ENCODE data around the gene LENG8.
A peak's percentile ranks its signal among the peaks of the same experiment; 100 is the strongest.

LENG8 gene

DNA sequence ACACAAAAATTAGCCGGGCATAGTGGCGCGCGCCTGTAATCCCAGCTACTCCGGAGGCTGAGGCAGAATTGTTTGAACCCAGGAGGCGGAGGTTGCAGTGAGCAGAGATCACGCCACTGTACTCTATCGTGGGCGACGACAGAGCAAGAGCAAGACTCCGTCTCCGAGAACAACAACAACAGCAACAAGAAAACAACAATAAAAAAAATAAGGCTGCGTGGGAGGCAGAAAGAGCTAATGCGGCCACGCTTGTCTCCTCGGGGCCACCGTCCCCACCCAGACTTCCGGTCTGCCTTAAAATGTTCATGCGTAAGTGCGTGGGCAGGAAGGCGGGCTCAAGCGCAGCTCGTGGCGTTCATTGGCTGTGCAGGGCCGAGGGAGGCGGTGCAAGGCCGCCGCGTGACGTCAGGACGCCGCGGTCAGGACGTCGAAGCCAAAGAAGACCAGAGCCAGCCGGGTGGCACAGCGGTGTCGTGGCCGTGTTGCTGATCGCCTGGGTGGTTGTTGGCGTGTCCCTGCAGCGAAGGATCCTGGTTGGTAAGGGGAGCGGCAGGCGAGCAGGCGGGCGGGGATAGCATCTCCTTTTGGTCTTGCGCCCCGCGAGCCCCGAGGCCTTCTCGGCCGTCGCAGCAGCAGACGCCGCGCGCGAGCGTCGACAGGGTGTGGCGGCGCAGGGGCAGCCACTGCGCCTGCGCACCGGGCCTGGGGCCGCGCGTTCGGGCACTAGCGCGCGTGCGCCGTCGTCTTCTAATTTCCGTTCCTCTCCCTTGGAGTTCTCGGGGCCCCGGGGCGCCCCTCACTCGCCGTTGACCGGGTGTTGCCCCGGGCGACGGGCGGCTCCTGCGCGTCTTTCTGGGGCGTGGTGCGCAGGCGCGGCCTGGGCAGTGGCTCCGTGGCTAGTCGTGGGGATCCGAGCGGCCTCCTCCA, at the start of gene LENG8:
LENG8 (plus strand) TSS at position 426 of the 927 bp plus-strand sequence. CDS start 2,146 bp downstream, outside the sequence.
- DNase-seq (ENCODE audit: low read depth in 2 of 2): peak; percentile 93 to 94

DNA sequence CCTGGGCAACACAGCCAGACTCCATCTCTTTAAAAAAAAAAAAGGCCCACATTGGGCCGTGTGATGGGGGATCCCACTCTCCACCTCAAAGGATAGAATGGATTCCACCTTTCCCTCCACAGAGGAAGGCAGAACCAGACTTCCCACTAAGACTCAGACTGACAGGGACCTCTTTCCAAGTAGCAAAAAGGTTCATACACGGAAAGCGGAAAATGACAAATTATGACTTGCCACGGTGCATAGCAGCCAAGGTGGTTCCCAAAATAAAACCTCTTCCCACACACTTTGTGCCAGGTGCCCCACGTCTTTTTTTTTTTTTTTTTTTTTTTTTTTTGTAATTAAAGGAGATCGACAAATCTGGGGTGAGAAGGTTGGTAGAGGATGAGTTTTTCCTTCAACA, 48.1 kb upstream of the LENG8 start:
- DNase-seq (ENCODE audit: low read depth in 2 of 2): no peak

DNA sequence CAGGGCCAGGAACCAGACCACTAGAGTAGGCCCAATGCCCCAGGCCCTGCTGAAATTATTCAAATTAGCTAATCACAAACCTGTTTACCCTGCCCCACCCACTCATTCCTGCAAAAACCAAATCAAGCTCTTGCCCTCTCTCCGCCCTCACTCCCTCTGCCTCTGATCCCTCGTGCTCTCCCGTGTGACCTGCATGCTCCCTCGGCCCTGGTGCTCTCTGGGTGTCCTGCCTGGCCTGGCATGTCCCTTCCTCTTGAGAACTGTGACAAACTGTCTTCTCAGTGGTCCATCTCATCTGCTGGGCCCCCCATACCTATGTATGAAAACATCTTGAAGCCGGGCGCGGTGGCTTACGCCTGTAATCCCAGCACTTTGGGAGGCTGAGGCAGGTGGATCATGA, 45.9 kb upstream of the LENG8 start:
- DNase-seq (ENCODE audit: low read depth in 2 of 2): no peak

DNA sequence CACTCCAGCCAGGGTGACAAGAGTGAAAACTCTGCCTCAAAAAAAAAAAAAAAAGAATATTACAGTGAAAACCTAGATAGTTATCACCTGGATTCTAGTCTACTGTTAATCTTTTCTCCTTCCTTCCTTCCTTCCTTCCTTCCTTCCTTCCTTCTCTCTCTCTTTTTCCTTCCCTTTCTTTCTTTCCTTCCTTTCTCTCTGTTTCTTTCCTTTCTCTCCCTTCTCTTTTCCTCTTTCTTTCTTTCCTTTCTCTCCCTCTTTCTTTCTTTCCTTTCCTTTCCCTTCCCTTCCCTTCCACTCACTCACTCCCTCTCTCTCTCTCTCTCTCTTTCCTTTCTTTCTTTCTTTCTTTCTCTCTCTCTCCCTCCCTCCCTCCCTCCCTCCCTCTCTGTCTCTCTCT, 43.4 kb upstream of the LENG8 start:
- no peak for DNase-seq (ENCODE audit: low read depth in 2 of 2)

DNA sequence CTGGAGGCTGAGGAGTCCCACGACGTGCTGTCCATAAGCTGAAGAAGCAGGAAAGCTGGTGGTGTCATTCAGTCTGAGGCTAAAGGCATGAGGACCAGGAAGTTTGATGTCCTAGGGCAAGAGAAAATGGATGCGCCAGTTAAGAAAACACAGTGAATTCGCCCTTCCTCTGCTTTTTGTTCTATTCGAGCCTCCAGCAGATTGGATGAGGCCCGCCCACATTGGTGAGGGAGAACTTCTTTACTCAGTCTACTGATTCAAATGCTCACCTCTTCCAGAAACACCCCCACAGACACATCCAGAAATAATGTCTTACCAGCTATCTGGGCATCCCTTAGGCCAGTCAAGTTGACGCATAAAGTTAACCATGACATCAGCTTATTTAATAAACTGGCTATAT, 41.2 kb upstream of the LENG8 start:
- no peak for DNase-seq (ENCODE audit: low read depth in 2 of 2)

DNA sequence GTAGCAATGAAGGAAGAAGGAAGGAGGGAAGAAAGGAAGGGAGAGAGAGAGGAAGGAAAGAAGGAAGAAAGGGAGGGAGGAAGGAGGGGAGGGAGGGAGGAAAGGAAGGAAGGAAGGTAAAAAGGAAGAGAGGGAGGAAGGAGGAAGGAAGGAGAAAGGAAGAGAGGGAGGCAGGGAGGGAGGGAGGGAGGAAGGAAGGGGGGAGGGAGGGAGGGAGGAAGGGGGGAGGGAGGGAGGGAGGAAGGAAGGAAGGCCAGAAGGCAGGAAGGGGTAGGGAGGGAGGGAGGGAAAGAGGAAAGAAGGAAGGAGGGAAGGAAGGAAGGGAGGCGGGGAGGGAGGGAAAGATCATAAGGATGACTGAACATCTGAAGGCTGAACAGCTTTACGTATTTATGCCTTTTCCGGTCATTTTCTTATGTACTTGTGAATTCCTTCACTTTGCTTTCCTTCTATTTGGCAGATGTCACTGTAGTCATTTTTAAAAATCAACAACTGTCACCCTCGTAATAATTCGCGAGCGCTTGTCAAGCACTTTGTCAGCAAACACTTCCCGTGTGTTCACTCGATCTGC, 40.5 kb upstream of the LENG8 start:
- DNase-seq (ENCODE audit: low read depth in 2 of 2): no peak

DNA sequence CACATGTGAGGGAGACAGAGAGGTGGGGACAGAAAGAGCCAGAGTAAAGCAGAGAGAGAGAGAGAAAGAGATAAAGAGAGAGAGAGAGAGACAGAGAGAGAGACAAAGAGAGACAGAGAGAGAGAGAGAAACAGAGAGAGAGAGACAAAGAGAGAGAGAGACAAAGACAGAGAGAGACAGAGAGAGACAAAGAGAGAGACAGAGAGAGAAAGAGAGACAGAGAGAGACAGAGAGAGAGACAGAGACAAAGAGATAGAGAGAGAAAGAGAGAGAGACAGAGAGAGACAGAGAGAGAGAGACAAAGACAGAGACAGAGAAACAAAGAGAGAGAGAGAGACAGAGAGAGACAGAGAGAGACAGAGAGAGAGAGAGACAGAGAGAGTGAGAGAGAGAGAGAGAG, 38.0 kb upstream of the LENG8 start:
- DNase-seq (ENCODE audit: low read depth in 2 of 2): no peak

DNA sequence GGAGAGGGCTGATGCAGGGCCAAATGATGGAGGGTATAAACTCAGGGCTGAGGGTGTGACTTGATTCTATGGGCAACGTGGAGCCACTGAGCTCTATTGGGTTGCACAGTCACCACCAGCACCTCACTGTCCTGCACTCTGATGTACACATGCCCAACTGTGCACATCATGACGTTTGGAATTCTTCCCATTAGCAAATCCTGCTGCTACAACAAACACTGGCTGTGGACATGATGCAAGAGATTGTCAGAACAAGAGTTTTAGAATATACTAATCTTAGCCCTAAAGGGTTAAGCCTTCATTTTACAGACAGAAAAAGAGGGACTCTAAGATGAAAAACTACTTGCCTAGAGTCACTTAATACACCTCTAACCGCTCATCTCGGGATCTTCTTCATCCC, 36.1 kb upstream of the LENG8 start:
- DNase-seq (ENCODE audit: low read depth in 2 of 2): no peak

DNA sequence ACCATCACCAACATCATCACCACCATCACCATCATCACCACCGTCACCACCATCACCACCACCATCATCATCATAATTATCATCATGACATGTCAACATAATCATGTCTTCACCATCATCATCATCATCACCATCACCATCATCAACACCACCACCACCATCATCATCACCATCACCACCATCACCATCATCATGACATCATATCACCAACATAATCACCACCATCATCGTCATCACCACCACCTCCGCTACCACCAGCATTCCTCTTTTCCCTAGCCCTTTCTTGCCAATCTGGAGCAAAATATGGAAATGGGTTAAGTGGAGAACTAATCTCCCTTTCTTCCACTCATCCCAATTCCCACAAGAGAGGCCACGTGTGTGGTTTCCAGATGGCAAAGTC, 34.8 kb upstream of the LENG8 start:
- no peak for DNase-seq (ENCODE audit: low read depth in 2 of 2)

DNA sequence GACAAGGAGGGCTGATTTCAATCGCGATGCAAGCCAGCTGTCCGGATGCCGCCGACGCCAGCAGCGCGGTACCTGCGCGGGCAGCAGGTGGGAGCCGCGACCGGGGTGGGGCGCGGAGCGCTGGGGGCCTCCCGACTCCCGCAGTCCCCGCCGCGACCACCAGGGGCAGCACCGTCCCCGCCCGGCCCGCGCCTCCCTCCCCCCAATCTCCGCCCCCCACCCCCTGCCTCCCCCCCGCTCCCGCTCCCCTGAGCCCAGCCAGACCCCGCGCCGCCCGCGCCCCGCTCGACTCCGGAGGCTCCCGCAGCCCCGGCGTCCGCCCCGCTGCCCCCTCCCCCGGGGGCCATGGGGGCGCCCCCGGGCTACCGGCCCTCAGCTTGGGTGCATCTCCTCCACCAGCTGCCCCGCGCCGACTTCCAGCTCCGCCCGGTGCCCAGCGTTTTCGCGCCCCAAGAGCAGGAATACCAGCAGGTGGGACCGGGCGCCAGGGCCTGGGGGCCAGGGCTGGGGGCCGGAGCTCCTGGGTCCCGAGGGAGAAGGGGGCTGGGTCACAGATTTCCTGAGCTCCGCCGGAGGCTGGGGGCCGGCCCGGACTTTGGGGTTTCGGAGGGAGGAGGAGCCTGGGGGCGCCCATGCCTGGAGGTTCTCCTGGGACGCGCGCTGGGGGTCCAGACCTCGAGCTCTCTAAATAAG, 33.6 kb upstream of the LENG8 start, which contains the start of gene TTYH1:
TTYH1 (plus strand) TSS at position 257 of the 693 bp plus-strand sequence; CDS start at position 346, 89 bp downstream.
- peak; percentile 21 to 44 for DNase-seq (ENCODE audit: low read depth in 2 of 2)

DNA sequence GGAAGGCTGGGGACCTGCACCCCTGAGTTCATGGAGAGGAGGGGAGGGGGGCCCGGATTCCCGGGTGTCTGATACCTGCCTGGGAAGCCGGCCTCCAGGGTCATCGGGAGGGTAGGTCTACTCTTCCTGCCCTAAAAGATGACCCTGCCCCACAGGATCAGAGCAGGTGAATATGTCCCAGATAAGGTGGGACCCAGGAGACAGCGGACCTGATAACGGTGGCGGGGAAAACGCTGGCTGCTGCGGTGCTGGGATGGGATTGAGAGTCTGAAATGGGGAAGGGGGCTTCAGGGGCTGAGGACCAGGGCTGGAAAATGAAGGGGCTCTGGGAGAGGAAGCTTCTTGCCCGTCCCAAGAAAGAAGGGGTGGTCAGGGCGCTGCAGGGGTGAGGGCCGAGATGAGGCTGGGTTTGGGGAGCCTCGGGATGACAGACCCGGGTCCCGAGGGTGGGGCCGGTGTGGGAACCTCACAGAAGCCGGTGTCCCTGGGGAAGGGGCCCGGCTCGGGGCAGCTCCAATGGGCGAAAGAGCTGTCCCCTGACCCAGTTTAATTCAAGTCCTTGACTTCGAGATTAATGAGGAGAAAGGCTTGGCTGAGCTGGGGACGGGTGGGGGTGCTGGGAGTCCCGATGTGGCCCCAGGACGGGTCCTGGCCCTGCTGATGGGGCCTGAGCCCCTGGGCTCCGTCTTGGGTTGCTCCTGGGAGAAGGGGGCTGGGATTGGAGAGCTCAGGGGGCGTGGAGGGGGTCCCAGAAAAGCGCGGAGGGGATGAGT, 32.9 kb upstream of the LENG8 start:
- no peak for DNase-seq (ENCODE audit: low read depth in 2 of 2)

DNA sequence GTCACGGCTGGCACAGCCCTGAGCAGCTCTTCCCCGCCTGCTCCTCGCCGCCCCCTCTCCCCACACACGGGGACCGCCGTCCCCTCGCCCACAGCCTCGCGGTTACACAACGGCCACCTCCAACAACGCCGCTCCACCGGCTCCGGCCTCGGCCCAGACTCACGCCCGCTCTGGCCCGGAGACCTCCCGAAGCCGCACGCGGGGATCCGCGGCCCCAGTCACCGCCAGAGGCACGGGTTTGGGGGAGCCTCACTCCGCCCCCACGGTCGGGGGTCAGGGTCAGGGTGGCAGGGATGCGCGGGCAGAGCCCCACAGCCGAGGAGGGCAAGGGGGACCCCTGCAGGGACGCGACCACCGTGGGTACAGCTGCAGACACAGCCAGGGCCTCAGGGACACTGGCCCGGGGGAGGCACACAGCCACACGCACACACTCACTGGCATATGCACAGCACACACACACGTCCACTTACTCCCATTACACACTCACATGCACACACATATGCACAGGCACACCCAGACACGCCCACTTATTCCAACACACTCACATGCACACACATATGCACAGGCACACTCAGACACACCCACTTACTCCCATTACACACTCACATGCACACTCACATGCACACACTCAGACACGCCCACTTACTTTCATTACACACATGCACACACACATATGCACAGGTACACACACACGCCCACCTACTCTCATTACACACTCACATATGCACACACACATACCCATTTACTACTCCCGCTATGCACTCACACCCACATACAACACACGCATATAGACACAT, 32.1 kb upstream of the LENG8 start:
- DNase-seq (ENCODE audit: low read depth in 2 of 2): no peak

DNA sequence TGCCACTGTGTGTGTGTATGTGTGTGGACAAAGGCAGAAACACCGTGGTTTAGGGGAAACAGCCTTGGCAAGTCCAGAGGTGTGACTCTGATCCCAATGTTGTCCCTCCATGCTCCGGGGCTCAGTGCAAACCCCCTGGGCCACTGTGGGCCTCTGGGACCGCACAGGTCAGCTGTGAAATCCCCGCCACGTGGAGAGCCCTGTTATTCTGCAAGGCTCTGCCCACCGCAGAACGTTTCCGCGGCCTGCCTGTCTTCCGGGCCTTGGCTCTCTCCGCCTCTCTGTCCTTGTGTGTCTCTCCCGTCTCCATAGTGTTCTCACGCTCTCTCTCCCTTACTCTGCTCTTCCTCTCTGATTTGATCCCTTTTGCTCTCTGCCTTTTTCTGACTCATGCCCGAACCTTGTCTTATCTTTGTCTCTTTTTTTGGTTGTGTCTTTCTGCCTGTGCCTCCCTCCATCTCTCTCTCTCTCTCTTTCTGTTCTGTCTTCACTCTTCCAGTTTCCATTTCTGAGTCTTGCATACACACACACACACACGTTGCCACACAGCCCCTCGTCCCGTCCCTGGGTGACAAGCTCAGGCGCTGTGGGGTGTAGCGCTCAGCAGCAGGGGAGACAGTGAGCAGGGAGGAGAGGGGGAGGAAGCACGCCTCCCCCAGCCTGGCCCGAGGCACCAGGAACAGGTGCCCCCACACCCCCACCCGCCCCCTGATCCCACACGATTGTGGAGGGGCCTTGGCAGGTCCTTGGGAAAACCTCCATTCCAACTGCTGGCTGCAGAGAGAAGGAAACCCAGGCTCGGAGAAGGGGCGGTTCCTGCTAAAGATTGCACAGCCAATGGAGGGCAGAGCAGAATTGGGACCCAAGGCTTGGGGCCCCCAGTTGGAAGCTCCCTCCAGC, 30.7 kb upstream of the LENG8 start:
- DNase-seq (ENCODE audit: low read depth in 2 of 2): no peak

DNA sequence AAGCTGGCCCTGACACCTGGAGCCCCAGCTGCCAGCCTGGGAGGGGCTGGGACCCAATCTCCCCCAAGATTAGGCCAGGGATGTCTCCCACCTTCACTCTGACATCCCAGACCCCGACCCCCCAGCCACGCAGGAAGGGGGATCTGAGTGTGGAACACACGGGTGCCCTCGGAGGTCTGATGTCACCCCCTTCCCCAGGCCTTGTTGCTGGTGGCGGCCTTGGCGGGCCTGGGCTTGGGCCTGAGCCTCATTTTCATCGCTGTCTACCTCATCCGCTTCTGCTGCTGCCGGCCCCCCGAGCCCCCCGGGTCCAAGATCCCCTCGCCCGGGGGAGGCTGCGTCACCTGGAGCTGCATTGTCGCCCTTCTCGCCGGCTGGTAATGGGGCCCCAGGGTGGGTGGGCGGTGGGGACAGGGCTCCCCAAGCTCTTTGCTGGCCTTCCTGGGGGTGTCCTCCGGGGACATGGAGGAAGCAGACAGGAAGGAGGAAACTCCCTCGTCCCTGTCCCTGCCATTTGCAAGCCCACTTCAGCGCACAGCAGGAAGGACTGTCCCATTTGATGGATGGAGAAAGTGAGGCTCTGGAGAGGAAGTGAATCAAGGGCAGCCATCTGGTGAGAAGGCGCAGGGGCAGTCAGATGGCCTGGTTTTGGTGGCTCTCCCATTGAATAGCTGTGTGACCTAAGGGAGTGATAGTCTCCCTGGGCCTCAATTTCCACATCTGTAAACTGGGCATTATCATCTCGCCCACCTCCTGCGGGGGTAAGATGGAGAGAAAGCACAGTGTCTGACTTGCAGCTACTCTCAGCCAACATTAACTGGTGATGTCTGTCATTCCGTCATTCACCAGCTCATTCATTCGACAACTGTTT, 29.8 kb upstream of the LENG8 start:
- DNase-seq (ENCODE audit: low read depth in 2 of 2): no peak

DNA sequence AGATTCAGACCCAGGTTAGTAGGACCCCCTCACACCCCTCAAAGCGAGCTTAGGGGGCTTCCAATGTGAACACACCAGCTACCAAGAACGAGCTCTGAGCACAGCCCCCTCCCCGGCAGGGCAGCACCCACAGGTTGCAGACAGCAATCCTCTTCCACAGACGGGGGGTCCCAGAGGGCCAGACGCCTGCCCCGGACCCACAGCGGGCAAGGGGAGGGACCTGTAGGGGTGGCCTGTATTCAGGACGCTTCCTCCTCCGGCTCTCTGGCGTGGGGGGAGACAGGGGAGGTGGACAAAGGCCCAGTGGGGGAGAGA, 29.0 kb upstream of the LENG8 start:
- DNase-seq (ENCODE audit: low read depth in 2 of 2): no peak

DNA sequence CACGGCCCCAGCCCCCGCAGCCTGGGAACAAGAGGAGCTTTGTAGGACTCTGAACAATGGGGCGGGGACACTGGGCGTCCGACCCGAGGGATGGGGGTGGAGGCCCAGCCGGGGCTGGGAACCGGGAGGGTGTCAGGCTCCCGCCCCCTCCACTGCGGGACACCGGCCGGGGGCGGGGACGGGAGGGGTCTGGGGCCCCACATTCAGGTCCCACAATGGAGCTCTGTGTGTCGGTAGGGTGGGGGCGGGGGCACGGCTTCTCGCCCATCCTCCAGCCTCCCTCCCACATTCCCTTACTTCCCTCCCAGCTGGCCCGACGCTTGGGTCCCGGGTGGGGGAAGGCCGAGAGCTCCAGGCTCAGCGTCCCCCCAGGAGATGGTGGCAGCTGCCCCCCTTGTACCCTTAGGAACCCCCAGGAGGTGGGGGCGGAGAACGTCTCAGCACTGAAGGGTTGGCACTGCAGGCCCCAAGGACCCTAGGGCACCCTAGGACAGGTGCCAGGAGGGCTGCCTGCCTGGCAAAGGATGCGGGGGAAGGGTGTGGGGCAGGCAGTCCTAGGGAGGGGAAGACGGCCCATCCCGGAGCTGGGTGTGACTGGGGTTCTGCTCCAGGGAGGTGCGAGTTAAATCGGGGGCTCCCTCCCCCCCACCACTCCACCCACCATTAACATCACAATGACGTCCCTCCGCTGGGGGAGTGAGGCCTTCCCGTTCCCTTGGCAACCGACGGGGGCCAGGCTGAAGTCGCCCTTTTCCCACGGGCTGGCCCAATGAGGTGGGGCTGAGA, 28.4 kb upstream of the LENG8 start:
- no peak for DNase-seq (ENCODE audit: low read depth in 2 of 2)

DNA sequence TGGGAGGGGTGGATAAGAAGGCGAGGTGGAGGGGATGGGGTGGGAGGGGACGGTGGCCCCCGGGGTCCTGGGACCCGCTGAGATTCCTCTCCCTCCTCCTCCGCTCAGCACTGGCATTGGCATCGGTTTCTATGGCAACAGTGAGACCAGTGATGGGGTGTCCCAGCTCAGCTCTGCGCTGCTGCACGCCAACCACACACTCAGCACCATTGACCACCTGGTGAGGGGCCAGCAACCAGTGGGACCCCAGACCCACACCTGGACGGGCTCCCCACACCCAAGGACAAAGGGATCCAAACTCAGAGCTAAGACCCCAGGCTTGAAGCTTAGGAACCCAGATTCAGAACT, 27.9 kb upstream of the LENG8 start:
- DNase-seq (ENCODE audit: low read depth in 2 of 2): no peak

DNA sequence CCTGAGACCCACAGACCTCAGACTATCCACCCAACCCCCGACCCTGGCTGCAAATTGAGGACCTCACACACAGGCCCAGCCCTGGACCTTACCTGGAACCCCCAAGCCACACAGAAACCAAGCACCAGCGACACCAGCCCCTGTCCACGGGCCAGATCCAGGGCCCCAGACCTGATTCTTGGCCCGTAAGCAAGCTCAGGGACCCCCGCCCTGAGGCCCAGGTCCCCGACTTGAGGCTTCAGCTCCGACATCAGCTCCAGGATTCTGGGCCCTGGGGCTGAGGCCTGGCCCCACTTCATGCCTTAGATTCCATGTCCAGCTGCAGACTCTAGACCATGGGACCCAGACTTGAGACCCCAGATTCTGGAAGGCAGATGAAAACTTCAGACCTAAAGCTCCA, 27.5 kb upstream of the LENG8 start:
- DNase-seq (ENCODE audit: low read depth in 2 of 2): no peak

DNA sequence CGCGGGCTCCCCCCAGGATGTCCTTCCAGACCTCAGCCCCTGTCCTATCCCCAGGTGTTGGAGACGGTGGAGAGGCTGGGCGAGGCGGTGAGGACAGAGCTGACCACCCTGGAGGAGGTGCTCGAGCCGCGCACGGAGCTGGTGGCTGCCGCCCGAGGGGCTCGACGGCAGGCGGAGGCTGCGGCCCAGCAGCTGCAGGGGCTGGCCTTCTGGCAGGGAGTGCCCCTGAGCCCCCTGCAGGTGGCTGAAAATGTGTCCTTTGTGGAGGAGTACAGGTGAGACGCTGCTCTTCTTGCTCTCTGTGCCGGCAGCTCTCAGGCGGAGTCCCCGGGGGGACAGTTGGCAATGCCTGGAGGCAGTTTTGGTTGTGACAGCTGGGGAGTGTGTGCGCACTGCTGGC, 26.9 kb upstream of the LENG8 start:
- DNase-seq (ENCODE audit: low read depth in 2 of 2): no peak

All from stimulated activated CD4-positive, alpha-beta T cell treated with anti-CD3 and anti-CD28 coated beads, Interleukin-1b, Interleukin-23, amount 100 ng/mL, for 4 hours (primary cell).